ENCODE measurements around the gene ARHGAP6. TPM values are rescaled to one million over a fixed set of nuclear protein-coding genes. Genes with fewer than 3 reads are reported as not detected.

Gene ARHGAP6
- total and polyA plus RNA-seq, 2 of the 4 experiments (the other 2 are of a cell fraction): 1.4 to 1.8 TPM

DNA sequence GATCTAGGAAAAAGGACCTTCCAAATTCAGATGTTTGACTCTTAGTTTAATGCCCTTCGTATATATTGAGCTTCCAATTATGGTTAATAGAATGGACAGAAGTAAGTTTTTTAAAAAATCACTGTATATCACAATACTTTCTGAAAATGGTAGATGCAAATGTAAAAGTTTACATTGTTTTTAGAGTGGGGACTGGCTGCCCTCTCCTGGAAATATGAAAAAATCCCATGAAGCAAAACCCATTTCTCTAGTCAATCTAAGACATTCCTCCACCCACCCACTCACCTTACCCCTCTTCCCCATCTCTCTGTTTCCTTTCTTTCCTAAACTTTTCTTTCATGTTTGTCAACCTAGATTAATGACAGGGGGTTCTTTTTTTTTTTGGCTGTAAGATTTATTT lies 134.5 kb downstream of the ARHGAP6 start (continued):
- no peak for TF ChIP-seq NFE2L2 (IDR thresholded peaks at IDR 0.05; ENCODE audit: low read depth, low read length)
- no peak for TF ChIP-seq MAZ (IDR thresholded peaks at IDR 0.05; ENCODE audit: borderline replicate concordance, low read depth, low read length)
- no peak for TF ChIP-seq FOS (IDR thresholded peaks at IDR 0.05; ENCODE audit: low read depth, low read length)
- TF ChIP-seq POLR2A (IDR thresholded peaks at IDR 0.05; ENCODE audit: low read depth, low read length): no peak

DNA sequence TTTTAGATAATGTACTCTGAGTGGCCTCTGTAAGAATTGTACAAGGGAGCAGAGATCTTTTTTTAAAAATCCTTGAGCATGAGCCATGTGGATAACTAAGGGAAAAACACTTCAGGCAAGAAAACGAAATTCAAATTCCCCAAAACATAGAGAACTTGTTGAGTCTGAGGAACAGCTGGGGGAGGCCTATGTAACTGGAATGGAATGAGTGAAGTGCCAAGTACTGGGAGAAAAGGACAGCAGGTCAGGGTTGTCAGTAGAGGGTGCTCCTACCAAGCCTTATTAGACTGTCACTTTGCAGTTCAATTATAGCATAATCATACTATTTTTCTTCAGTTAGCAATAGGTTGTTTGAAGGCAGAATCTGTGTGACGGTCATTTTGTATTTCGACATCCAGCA lies 135.1 kb downstream of the ARHGAP6 start:
- no peak overlapping the region for H3K56ac ChIP-seq (ENCODE audit: extremely low read depth, insufficient read depth, low read length)
- TF ChIP-seq CEBPB (IDR thresholded peaks at IDR 0.05; ENCODE audit: low read depth, low read length) (0 out of 2 replicates have a peak, but pooled peaks have one; percentile 1), RCOR1 (IDR thresholded peaks at IDR 0.05; ENCODE audit: insufficient replicate concordance, low read length) (no peak)
- TF ChIP-seq, protein P1, sequence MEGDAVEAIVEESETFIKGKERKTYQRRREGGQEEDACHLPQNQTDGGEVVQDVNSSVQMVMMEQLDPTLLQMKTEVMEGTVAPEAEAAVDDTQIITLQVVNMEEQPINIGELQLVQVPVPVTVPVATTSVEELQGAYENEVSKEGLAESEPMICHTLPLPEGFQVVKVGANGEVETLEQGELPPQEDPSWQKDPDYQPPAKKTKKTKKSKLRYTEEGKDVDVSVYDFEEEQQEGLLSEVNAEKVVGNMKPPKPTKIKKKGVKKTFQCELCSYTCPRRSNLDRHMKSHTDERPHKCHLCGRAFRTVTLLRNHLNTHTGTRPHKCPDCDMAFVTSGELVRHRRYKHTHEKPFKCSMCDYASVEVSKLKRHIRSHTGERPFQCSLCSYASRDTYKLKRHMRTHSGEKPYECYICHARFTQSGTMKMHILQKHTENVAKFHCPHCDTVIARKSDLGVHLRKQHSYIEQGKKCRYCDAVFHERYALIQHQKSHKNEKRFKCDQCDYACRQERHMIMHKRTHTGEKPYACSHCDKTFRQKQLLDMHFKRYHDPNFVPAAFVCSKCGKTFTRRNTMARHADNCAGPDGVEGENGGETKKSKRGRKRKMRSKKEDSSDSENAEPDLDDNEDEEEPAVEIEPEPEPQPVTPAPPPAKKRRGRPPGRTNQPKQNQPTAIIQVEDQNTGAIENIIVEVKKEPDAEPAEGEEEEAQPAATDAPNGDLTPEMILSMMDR (conservative IDR thresholded peaks at IDR 0.05; ENCODE audit: low read depth, low read length): 0 out of 2 replicates have a peak, but pooled peaks have one; percentile 4

More for the DNA sequence above, 135.1 kb downstream of the ARHGAP6 start:
- H3K36me3 ChIP-seq (ENCODE audit: control insufficient read depth, insufficient read depth, low read length): no peaks in the 10 kb centered on the region
- H3K4ac ChIP-seq (ENCODE audit: low read depth, low read length): no peak overlapping the region
- no peaks in the 10 kb centered on the region for H4K20me1 ChIP-seq (ENCODE audit: insufficient read depth, low read length)
- H3K27ac ChIP-seq (ENCODE audit: insufficient read depth, low read length): no peak overlapping the region
- H2AK9ac ChIP-seq (replicated peaks; ENCODE audit: low read depth, low read length, poor library complexity): no peak overlapping the region
- ChIA-PET CTCF (interaction anchor here (0.6 to 2.0 kb wide), 4 partner anchors 89 to 387 kb away, joined by 3 to 8 read pairs (median 4); no protein-coding TSS in a partner anchor), POLR2A (ENCODE audit: unreplicated experiment) (no interaction called here)
- no peak overlapping the region for H3K18ac ChIP-seq (ENCODE audit: low read depth, low read length)
- no peak overlapping the region for H2BK120ac ChIP-seq (ENCODE audit: low read depth, low read length)
- intact Hi-C loops (cut with micrococcal nuclease) (loop anchor here (1.0 to 10.0 kb wide), 6 partner anchors 70 to 1954 kb away; partner anchors contain the start of gene ARHGAP6), dilution Hi-C loops (cut with HindIII; ENCODE audit: low sequenced_read_pairs, unreplicated experiment) (no loop called here), in situ Hi-C loops (cut with MboI; ENCODE audit: low sequenced_read_pairs) (loop anchor here (5.0 kb wide), 2 partner anchors 192 to 242 kb away; no protein-coding TSS in a partner anchor)
- WGBS, 2 experiments (ENCODE audit: extremely low coverage in 2 of 2, insufficient read length in 1 of 2): no CpG with 5 or more reads among the region's 3 CpGs
- no TSS peak for BruUV-seq (replicated peaks)
- H3K27me3 ChIP-seq (ENCODE audit: control insufficient read depth, insufficient read depth, low read length): no peaks in the 10 kb centered on the region
- H2AK5ac ChIP-seq (ENCODE audit: low read depth, low read length): no peak overlapping the region
- DNase-seq (peak; percentile 23), ATAC-seq (ENCODE audit: low read depth) (peak; percentile 25)
- H4K8ac ChIP-seq (ENCODE audit: low read depth in 2 of 2, low read length in 2 of 2): no peak overlapping the region
- H3K9ac ChIP-seq (ENCODE audit: low read depth, low read length): no peak overlapping the region
- no peaks in the 10 kb centered on the region for H3K79me1 ChIP-seq (ENCODE audit: low read depth in 1 of 2, low read length in 2 of 2)
- H3K9me3 ChIP-seq (ENCODE audit: control insufficient read depth, insufficient read depth, low read length): no peaks in the 10 kb centered on the region
- no peak overlapping the region for H4K91ac ChIP-seq (ENCODE audit: insufficient read depth, low read depth, low read length)
- no peak overlapping the region for H2BK5ac ChIP-seq (ENCODE audit: low read depth, low read length, poor library complexity, severe bottlenecking)
- H4K5ac ChIP-seq (ENCODE audit: low read depth, low read length): no peak overlapping the region
- H2AFZ ChIP-seq (replicated peaks; ENCODE audit: low read length, poor library complexity): no peak overlapping the region
- no peak overlapping the region for H3K14ac ChIP-seq (replicated peaks; ENCODE audit: low read depth, low read length)
- no peak overlapping the region for H3K4me2 ChIP-seq (ENCODE audit: low read depth, low read length)
- H3K4me3 ChIP-seq (ENCODE audit: insufficient read depth, low read depth, low read length): no peak overlapping the region
- H3K4me1 ChIP-seq (ENCODE audit: control insufficient read depth, insufficient read depth, low read length): peaks cover 2% of the 10 kb centered on the region; the same call in 1 of the 2 replicates
- H2BK20ac ChIP-seq (ENCODE audit: low read depth, low read length): no peak overlapping the region
- H2BK15ac ChIP-seq (ENCODE audit: low read depth, low read length): no peak overlapping the region
- no peak overlapping the region for H3K23ac ChIP-seq (ENCODE audit: low read depth, low read length)
- H3K9me1 ChIP-seq (ENCODE audit: insufficient read depth, low read length): no peaks in the 10 kb centered on the region
